T-helper 2 cell treated with Interferon-gamma antibody and Interleukin-4, amounts not matched to agents 100 ng/mL and 5 ng/mL, for 36 hours (primary cell): ENCODE data around the gene PAK6. TPM values are rescaled to one million over a fixed set of nuclear protein-coding genes. Genes with fewer than 3 reads are reported as not detected.

ENCODE experiments used
- intact Hi-C: fragments of 100-400 bp; cut with micrococcal nuclease; formaldehyde crosslinking; loops from one replicate; pipeline ENCODE4 v1.15.1; 2023
- total RNA-seq: library from RNA; stranded (reverse); gene quantifications from 2 replicates; pipeline ENCODE4 v1.2.3, GENCODE V29; 2022

The PAK6 gene
- total RNA-seq, 1 donor from 2014 or later: 0.43 TPM

DNA sequence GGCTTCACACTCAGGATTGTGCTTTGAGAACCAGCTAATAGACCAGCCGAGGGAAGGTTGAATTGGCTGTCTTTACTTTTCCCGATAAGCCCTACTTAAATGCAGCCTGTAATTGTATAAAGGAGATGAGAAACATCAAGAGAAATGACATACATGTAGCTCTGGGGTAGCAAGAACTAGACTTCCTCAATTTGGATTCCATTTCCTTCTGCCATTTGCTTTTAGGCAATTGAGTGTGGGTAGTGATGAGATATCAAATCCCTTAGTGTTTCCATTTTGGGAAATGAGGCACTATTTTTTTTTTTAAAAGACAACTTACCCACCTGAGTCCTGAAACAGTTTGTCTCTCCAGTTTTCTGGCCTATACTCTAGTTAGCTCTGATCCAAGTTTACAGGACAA lies 86.8 kb downstream of the PAK6 start:
- intact Hi-C loops: loop anchor here (10.0 kb wide), 1 partner anchor 909 kb away; the partner anchor contains the start of genes CHP1 and EXD1

Other genes with a start within 250 kb of the PAK6 start
- 171 and 175 TPM in 2 replicates for gene SRP14, start 199.9 kb upstream of the PAK6 start, total RNA-seq
- gene BMF, start 130.2 kb upstream of the PAK6 start, total RNA-seq: 5.3 and 5.5 TPM in 2 replicates
- 74.6 and 86.8 TPM in 2 replicates for gene BUB1B, start 78.0 kb upstream of the PAK6 start, total RNA-seq
- 0.23 TPM in 1 of 2 replicates, not detected in the other for gene ANKRD63, start 44.0 kb downstream of the PAK6 start, total RNA-seq
- 177 and 192 TPM in 2 replicates for gene PLCB2, start 68.9 kb downstream of the PAK6 start, total RNA-seq
- 6.8 and 9.9 TPM in 2 replicates for gene INAFM2, start 84.6 kb downstream of the PAK6 start, total RNA-seq
- gene CCDC9B, start 101.9 kb downstream of the PAK6 start, total RNA-seq: 0.66 and 0.86 TPM in 2 replicates
- gene PHGR1, start 112.0 kb downstream of the PAK6 start, total RNA-seq: not detected in 2 replicates
- gene DISP2, start 119.2 kb downstream of the PAK6 start, total RNA-seq: 0.32 and 0.52 TPM in 2 replicates
- gene KNSTRN, start 143.7 kb downstream of the PAK6 start, total RNA-seq: 52.1 and 53.6 TPM in 2 replicates
- 63.1 and 69.5 TPM in 2 replicates for gene IVD, start 166.7 kb downstream of the PAK6 start, total RNA-seq
- gene BAHD1, start 201.9 kb downstream of the PAK6 start, total RNA-seq: 29.7 and 31.2 TPM in 2 replicates
- gene CHST14, start 231.9 kb downstream of the PAK6 start, total RNA-seq: 16.5 and 17.4 TPM in 2 replicates